GM18498 (cell line): ENCODE results near the gene GBA2.

Experiments
- ATAC-seq: cut with Tn5 transposase; IDR thresholded peaks from one replicate; pipeline ENCODE4 v1.9.1; 2021; ENCODE audit warnings: mild to moderate bottlenecking, moderate library complexity; ENCODE audit not compliant: unreplicated experiment

GBA2 gene

DNA sequence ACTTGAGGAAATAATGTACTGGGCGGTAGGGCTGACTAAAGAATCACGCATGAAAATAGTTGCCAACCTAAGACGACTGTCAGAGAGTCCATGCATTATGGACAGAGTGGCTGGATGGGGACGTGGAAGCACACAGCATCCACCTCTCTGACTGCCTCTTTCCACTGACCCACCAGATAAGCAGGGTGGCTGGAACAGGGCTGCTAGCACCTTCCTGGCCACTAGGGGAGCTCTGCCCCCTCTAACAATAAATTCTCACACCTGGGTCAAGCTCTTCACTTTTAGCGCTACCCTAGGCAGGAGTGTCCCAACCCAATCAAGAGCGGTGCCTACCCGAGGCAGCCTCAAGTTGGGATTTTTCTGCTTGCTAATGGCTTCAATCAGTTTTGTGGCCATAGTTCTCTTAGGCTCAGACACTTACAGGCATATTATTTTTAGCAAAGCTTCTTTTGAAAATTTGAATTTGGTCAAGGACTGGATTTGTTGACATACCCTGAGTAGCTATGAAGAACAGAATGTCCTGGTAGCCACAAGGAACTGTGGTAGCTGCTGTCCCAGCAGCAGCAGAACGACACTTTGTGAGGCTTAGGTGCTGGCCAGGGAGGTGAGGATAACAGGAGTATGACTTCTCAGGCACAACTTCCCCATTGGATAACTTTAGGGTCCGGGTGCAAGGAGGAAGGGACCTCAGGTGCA lies 52.4 kb downstream of the GBA2 start:
- peak; percentile 82 for ATAC-seq

DNA sequence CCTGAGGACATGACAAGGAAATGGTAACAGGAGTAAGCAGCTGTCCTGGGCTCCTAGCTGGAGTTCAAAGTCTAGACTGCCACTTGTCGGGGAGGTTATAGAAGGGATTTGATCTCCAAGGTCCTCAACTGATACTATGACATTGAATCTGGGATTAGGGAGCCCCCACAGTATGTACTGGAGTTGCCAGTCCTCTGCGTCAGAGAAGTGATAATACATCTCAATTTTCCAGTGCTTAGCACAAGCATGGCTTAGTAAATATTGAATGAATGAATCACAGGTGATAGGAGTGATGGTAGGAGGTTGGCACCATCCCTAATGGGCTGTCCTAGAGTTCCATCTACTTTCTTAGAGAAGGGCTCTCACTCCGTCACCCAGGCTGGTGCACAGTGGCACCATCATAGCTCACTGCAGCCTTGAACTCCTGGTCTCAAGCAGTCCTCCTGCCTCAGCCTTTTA lies 53.1 kb downstream of the GBA2 start:
- ATAC-seq: no peak

DNA sequence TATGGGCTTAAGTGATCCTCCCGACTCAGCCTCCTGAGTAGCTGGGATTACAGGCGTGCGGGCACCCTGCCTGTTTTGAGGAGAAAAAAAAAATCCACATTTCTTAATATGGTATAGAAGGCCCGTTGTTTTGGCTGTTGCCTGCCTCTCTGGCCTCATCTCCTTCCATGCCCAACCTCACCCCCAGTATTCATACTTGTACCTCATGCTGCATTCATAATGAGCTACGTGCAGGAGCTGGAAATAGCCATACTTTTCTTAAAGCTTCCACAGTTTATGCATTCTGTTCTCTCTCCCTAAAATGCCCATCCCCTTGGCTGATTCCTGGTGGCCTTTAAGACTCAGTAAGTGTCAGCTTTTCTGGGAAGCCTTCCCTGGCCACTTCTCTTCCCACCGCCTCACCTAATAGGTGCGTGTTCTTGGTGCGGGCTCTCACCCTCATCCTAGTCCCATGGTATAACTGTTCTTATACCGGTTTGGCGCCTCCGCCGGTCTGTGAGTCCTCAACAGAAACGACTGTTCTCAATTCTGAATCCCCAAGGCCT lies 57.2 kb downstream of the GBA2 start:
- no peak for ATAC-seq

DNA sequence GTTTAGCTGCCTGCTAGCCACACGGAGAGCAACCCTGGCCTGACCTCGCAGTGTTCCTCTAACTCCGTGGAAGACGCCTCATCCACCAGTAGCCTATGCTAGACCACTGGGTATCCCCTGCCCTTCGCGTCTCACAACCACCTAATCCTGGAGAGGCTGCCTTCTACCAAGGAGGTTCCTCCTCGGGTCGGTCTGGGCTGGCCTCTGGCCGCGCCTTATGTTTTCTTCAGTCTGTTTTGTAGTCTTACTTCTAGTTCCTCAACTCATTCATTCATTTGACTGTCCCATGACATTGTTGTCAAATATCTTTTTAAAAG lies 57.7 kb downstream of the GBA2 start:
- ATAC-seq: no peak

DNA sequence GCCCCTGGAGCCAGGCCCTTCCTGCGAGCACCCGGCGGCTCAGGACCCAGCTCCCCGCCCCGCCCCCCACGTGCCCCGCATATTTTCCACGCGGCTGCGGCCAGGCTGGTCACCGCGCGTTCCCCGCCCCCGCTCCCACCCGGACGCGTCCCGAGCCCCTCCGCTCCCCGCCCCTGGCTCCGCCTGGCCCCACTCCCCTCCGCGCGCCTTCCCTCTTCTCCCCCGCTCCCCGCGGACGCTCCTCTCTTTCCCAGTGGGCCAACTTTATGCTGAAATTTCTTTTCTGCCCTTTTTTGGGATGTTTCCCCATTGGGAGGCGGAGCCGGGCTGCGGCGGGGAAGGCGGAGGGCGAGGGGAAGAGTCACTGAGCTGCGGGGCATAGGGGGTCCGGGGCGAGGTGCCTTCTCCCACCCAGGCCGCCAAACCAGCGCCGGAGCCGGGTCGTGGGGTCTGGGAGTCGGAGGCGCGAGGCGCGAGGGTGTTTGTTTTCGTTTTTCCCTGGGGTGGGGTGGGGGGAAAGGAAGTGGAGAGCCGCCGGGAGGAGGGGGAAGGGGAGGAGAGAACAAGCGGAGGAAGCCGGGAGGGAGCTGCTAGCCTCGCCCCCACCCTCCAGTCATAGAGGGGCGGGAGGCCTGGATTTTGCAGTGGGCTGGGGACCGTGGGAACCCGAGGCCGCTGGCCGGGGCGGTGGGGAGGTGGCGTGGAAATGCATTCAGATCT lies 58.3 kb downstream of the GBA2 start:
- ATAC-seq: no peak

DNA sequence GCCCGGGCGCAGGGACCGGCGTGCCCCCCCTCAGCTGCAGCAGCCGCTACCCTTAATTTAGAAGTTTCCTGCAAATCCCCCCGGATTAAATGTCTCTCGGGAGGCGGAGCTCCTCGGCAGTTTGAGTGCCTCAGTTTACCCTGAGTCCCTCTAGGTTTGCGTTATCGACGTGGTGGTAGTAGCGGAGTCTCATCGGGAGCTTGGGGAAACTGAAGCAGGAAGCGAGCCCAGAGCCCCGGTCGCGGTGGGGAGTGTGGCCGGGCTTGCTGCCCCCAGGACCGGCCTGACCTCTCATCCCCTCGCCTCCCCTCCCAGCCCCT lies 58.8 kb downstream of the GBA2 start:
- ATAC-seq: no peak

DNA sequence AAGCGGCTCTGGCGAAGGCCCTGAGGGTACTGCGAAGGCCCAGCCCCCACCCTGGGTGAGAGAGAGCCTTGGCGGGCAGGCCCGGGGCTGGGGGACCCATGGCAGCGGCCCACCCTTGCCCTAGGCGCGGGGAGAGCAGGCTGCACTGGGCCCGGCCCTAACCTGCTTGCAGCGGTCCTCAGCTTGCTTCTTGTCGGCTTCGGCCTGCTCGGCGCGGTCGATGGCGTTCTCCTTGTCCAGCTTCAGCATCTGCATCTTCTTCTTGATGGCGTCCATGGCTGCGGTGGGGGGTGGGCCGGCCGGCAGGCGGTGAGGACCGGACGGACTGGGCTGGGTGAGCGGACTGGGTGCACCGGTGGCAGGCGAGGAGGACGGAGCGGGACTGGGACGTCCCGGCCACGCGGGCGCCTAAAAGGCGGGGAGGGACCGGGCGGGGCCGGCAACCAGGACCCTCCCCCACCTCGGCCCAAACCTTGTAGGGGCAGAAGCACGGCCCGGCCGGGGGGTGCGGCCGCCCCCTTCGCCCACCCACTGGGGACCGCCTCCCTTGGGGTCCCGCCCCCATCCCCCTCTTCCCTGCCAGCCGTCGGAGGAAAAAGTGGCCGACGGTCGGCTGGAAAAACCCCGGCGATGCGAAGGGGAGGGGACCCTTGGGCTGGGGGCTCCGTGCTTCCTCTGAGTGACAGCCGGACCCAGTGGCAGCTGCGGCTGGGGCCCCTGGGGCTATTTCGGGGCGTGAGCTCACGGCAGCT lies 59.3 kb downstream of the GBA2 start, which contains the start of gene TPM2:
Gene TPM2 (minus strand): TSS at position 384 of the 752 bp plus-strand sequence. CDS start 108 bp downstream, at position 276.
- no peak for ATAC-seq

DNA sequence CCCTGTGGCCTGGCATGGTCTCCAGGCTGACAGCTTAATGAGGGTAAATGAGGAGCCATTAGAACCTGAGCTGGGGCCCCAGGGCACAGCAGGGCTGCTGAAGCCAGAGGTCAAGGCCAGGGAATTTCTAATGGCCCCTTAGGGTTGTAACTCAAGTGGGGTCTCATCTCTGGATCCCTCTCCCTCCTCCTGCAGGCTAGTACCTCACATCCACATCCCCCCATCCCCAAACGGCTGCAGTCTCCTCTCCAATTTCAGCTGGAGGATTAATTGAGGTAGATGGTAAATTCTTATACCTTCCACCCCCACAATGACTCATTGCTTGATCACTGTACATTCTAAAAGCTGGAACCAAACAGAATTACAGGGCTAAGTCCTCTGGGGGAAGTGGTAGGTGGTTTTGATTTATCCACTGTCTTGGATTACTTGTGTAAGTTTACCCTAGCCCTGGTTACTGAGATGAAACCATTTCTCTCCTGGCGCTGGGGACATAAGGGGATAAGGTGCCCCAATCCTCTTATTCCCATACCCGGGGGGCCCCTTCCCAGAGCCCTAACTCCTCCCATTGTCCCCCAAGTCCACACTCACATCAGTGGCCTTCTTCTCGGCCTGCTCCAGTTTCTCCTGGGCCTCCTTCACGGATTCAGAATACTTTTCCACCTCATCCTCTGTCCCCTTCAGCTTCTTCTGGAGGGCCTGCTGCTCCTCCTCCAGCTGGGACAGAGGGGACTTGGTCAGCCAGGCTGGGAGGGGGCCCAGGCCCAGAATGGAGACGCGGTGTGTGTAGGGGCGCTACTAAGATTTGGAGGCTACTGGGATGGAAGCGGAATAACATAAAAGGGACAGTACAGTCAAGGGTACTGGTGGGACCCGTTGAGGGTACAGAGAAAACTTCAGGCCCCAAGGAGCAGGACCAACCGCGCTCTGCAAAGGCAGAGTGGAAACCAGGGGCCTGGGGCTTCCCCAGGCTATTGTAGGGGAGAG lies 60.2 kb downstream of the GBA2 start:
- no peak for ATAC-seq

DNA sequence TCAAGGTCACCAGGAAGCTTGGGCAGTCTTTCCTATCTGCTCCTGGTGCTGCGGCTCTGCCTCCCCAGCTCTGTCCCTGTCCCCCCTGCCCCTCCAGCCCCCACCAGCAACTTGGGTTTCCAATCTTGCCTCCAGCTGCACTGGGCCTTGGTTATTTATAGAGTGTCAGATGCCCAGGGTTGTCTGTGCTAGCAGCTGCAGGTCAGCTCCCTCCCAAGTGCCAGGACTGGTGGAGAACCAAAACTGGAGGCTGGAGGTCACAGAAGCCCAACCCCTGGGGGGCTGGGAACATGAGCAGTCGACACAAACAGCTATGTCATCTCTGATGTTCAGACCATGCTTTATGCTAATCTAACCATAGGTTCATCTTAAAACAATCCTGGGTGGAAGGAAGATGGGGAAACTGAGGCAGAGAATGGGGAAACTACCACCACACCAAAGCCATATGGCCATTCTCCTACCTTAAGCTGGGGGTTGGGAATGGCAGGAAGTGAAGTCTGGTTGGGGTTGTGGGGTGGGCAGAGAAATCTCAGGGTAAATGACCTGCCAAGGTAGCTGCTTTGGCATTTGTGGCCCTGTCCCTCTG lies 61.0 kb downstream of the GBA2 start:
- ATAC-seq: no peak

DNA sequence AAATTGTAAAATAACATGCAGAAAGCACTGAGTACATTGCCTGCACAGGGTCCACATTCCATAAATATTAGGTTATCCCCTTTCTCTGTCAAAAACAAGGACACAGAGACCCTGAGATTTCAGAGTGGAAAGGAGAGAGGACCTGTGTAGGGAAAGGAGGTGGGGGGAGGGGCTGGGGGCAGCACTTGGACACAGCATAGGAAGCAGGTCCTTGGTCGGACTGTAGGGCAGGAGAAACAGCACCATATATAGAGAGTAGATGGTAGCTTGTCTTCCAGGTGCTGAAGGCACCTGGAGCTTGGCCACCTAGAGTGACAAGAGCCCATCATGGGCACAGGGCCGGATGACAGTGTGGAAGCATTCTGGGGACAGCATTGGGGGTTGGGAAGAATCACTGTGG lies 61.7 kb downstream of the GBA2 start:
- no peak for ATAC-seq
